Upper lobe of left lung (tissue), 4 donors: Measurements from ENCODE around the gene GUCY1B1.

ENCODE experiments used
- POLR2A ChIP-seq, 4 donors: fragments of 450-650 bp; IDR thresholded peaks; one replicate each; pipeline ENCODE4 v1.5.1; 2016 to 2017; ENCODE audit warnings: antibody characterized with exemption in 4 of 4, mild to moderate bottlenecking in 2 of 4
- TF ChIP-seq, protein P1 (sequence below), 6 experiments: fragments of 450-650 bp in 4 of 6; fragments of 200-600 bp in 2 of 6; sonication (generic) in 2 of 6; IDR thresholded peaks; one replicate each; pipeline ENCODE4 v1.5.1; 2016 to 2019; ENCODE audit warnings: antibody characterized with exemption in 6 of 6

DNA sequence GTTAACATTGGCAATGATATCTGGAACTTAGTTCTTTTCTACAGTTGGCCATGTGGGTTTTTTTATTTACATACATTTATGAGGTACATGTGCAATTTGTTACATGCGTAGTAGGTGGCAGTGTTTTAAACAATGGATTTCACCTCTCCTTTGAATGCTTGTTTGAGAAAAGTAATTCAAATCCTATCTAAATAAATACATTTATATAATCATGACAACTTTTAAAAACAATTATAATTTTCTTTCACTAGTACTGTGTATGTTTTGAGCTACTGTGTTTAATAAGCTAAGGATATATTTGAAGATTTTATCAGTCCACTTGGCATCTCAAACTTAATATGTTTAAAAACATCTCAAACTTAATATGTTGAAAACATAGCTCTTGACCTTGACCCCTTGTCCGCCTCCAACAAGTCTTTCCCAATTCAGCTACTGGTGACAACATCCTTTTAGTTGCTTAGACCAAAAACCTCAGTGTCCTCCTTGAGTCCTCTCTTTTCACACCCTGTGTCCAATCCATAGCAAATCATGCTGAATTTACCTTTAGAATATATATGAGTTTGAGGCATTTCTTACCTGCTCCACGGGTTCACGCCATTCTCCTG, 14.5 kb downstream of the GUCY1B1 start:
- no peak for TF ChIP-seq POLR2A (IDR thresholded peaks at IDR 0.05)
- TF ChIP-seq, protein P1, sequence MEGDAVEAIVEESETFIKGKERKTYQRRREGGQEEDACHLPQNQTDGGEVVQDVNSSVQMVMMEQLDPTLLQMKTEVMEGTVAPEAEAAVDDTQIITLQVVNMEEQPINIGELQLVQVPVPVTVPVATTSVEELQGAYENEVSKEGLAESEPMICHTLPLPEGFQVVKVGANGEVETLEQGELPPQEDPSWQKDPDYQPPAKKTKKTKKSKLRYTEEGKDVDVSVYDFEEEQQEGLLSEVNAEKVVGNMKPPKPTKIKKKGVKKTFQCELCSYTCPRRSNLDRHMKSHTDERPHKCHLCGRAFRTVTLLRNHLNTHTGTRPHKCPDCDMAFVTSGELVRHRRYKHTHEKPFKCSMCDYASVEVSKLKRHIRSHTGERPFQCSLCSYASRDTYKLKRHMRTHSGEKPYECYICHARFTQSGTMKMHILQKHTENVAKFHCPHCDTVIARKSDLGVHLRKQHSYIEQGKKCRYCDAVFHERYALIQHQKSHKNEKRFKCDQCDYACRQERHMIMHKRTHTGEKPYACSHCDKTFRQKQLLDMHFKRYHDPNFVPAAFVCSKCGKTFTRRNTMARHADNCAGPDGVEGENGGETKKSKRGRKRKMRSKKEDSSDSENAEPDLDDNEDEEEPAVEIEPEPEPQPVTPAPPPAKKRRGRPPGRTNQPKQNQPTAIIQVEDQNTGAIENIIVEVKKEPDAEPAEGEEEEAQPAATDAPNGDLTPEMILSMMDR (IDR thresholded peaks at IDR 0.05) = no peak
